Mucosa of descending colon (tissue), 3 donors: ENCODE results near the gene ULK2. TPM values are rescaled to one million over a fixed set of nuclear protein-coding genes. Genes with fewer than 3 reads are reported as not detected.

ENCODE experiments used
- ATAC-seq: fragments of 200-7000 bp; cut with Tn5 transposase; one replicate; pipeline ENCODE4 v1.9.1; 2020; ENCODE audit warnings: mild to moderate bottlenecking, moderate library complexity
- DNase-seq, 3 donors: peaks; one replicate each; pipeline ENCODE4 v3.0.0-alpha.2; 2020
- H3K36me3 ChIP-seq: fragments of 200-600 bp; one replicate; pipeline ENCODE4 v1.8.0; 2021; ENCODE audit warnings: low read depth, mild to moderate bottlenecking
- H3K4me1 ChIP-seq: fragments of 200-600 bp; one replicate; pipeline ENCODE4 v1.8.0; 2021; ENCODE audit warnings: low read depth, mild to moderate bottlenecking
- H3K4me3 ChIP-seq: fragments of 200-600 bp; one replicate; pipeline ENCODE4 v1.8.0; 2021; ENCODE audit warnings: mild to moderate bottlenecking
- H3K9me3 ChIP-seq: fragments of 200-600 bp; one replicate; pipeline ENCODE4 v1.8.0; 2021; ENCODE audit warnings: mild to moderate bottlenecking
- CTCF ChIP-seq: fragments of 200-600 bp; IDR thresholded peaks from one replicate; pipeline ENCODE4 v1.8.0; 2022; ENCODE audit warnings: antibody characterized with exemption, mild to moderate bottlenecking
- intact Hi-C, 2 donors: fragments of 100-400 bp; cut with DNase I in 1 of 2; cut with micrococcal nuclease in 1 of 2; formaldehyde crosslinking; loops; one replicate each; pipeline versions ENCODE4 v1.11.0 to v1.11.1; 2022; cut with DNase I, micrococcal nuclease
- total RNA-seq, 3 donors: library from RNA; stranded (reverse); fragmentation: NEBNext Ultra II Directional in 2 of 3; extraction: Animal tissue kit (Norgen Biotek cat#: 25700) in 2 of 3; gene quantifications; one replicate each; pipeline versions ENCODE4 v1.2.1 to v1.2.4, GENCODE V29; 2021 to 2023
- donor health status: DM: no; HTN: no; CAD: no; lungs with moderate emphysema.
- donor health status: DM: no; HTN: no; CAD: no.
- donor health status: DM: no; HTN: yes; CAD: no.

The ULK2 gene
- total RNA-seq, 3 donors from 2014 or later, result 6.7 to 29.8 (median 8.5) TPM

GRCh38 chr17:19739241-19740201 lies 128.2 kb downstream of the ULK2 start:
- intact Hi-C loops, result no loop called here
- Histone ChIP-seq H3K9me3 (no peaks in the 10 kb centered on the region), H3K4me3 (no peak overlapping the region), H3K4me1 (no peaks in the 10 kb centered on the region), H3K36me3 (no peaks in the 10 kb centered on the region)
- no peak for ATAC-seq
- peak in 1 of 3 donors; percentile 29 for DNase-seq
- TF ChIP-seq CTCF, result no peak

DNA sequence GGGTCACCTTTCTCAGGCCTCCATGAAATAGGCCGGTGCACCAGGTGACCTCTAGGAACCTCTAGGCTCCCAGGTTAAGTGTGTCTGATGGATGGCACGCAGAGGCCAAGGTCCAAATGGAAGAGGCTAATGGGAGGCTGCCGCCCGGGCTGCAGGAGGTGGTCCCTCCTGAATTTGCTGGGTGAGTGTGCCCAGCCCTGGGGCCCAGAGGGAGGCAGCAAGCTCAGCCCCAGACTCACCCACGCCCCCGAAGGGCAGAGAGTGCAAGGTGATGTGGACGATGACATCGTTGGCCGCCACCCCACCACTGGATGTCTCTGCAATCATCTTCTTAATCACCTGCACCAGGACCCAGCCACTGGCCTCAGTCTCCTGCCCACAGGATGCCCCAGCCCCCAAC lies 129.0 kb downstream of the ULK2 start:
- no peak for TF ChIP-seq CTCF
- no peaks in the 10 kb centered on the region for H3K4me1 ChIP-seq
- no peak for DNase-seq
- no peaks in the 10 kb centered on the region for H3K9me3 ChIP-seq
- intact Hi-C loops, result no loop called here
- no peak overlapping the region for H3K4me3 ChIP-seq
- no peaks in the 10 kb centered on the region for H3K36me3 ChIP-seq
- ATAC-seq, result no peak

- DNase-seq, result no peak
- Histone ChIP-seq H3K4me1 (no peaks in the 10 kb centered on the region), H3K36me3 (no peaks in the 10 kb centered on the region), H3K9me3 (no peaks in the 10 kb centered on the region), H3K4me3 (no peak overlapping the region)
- no peak for ATAC-seq
- TF ChIP-seq CTCF, result no peak
- intact Hi-C loops, result no loop called here
Measured at GRCh38 chr17:19738073-19738449, 129.7 kb downstream of the ULK2 start.

GRCh38 chr17:19737305-19738072 lies 130.2 kb downstream of the ULK2 start:
- no peak overlapping the region for H3K4me3 ChIP-seq
- no peaks in the 10 kb centered on the region for H3K9me3 ChIP-seq
- no peak for TF ChIP-seq CTCF
- no peak for DNase-seq
- intact Hi-C loops, result no loop called here
- no peaks in the 10 kb centered on the region for H3K4me1 ChIP-seq
- no peak for ATAC-seq
- no peaks in the 10 kb centered on the region for H3K36me3 ChIP-seq

DNA sequence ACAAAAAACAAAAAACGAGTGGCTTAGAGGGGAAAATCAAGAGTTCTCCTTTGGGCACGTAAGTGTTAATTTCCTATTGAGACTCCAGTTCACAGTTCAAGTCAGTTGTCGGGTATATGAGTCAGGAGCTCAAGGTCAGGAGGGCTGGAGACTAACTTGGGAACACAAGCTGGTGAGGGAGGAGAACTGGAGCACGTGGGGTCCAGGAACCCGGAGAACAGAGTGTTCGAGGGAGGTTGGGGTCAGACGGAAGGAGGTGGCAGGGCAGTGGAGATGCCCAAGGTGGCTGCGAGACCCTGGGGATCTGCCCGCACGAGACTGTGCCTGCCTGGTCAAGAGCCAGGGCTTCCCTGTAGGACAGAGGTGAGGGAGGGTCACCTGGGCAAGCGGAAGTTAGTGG lies 131.7 kb downstream of the ULK2 start:
- no peak overlapping the region for H3K4me3 ChIP-seq
- DNase-seq, result peak in 1 of 3 donors; percentile 25
- H3K9me3 ChIP-seq, result no peaks in the 10 kb centered on the region
- no peak for TF ChIP-seq CTCF
- no peak for ATAC-seq
- no peaks in the 10 kb centered on the region for H3K4me1 ChIP-seq
- no peaks in the 10 kb centered on the region for H3K36me3 ChIP-seq
- intact Hi-C loops, result no loop called here
